Adrenal gland (tissue), 12 donors: ENCODE measurements around the gene KIF2C. TPM values are rescaled to one million over a fixed set of nuclear protein-coding genes. Genes with fewer than 3 reads are reported as not detected.

Experiments used
- DNase-seq, 7 donors: peaks; one replicate each; pipeline ENCODE4 v3.0.0-alpha.2; 2019 to 2020
- H3K27ac ChIP-seq, 5 donors: fragments of 200-600 bp; sonication (generic) in 4 of 5; 1 replicate in 3 of 5; 2 replicates in 2 of 5; pipeline versions ENCODE4 v1.5.1 to v1.8.0; 2016 to 2020; ENCODE audit warnings: mild to moderate bottlenecking in 1 of 5
- H3K27me3 ChIP-seq: fragments of 200-600 bp; 2 replicates; pipeline ENCODE4 v1.8.0; 2021
- H3K36me3 ChIP-seq, 2 donors: fragments of 200-600 bp; replicated peaks in 1 of 2; 1 replicate in 1 of 2; 2 replicates in 1 of 2; pipeline versions ENCODE4 v1.5.1 to v1.8.0; 2018 to 2022
- H3K4me1 ChIP-seq, 2 donors: fragments of 200-600 bp; replicated peaks in 1 of 2; 1 replicate in 1 of 2; 2 replicates in 1 of 2; pipeline versions ENCODE4 v1.5.1 to v1.8.0; 2018 to 2021
- H3K4me3 ChIP-seq, 4 donors: fragments of 200-600 bp; sonication (generic) in 3 of 4; one replicate each; pipeline ENCODE4 v1.5.1; 2016 to 2018
- H3K9me3 ChIP-seq, 3 donors: fragments of 200-600 bp; sonication (generic) in 1 of 3; replicated peaks in 1 of 3; 1 replicate in 2 of 3; 2 replicates in 1 of 3; pipeline versions ENCODE4 v1.5.1 to v1.8.0; 2016 to 2021
- POLR2A ChIP-seq, 2 donors: fragments of 450-650 bp; IDR thresholded peaks; one replicate each; pipeline ENCODE4 v1.6.1; 2017; ENCODE audit warnings: antibody characterized with exemption in 2 of 2, mild to moderate bottlenecking in 2 of 2, moderate library complexity in 1 of 2
- WGBS, 4 donors: extraction: QIAGEN DNeasy Blood & Tissue Kit in 2 of 4; methylation state at CpG; one replicate each; pipeline versions ENCODE4 v1.1.5 to v1.1.7; 2013 to 2017; 5-methylcytosine and 5-hydroxymethylcytosine counted together
- intact Hi-C, 2 donors: fragments of 100-400 bp; cut with DNase I; formaldehyde crosslinking; loops; one replicate each; pipeline versions ENCODE4 v1.14.1 to v1.15.0; 2022 to 2023
- polyA plus RNA-seq, 3 donors: library from polyadenylated mRNA; stranded (reverse); fragments of 200-250 nt in 2 of 3; fragments of 350-450 nt in 1 of 3; fragmentation: Illumina TruSeq in 1 of 3; extraction: RNeasy Lipid Tissue Mini Kit (QIAGEN cat#74804) in 1 of 3; gene quantifications; one replicate each; pipeline ENCODE4 v1.2.3, GENCODE V29; 2013 to 2014
- total RNA-seq, 9 donors: library from RNA; depleted of rRNA in 4 of 9; stranded (reverse); fragments of >200 nt in 4 of 9; fragments of 120-200 nt in 1 of 9; fragmentation: NEBNext Ultra II Directional in 1 of 9; extraction: Animal tissue kit (Norgen Biotek cat#: 25700) in 1 of 9; gene quantifications; one replicate each; pipeline versions ENCODE4 v1.1.0 to v1.2.4, GENCODE V29; 2013 to 2023
- TF ChIP-seq, protein P1 (sequence below), 6 experiments: fragments of 450-650 bp in 4 of 6; fragments of 200-600 bp in 2 of 6; sonication (generic) in 1 of 6; IDR thresholded peaks; 1 replicate in 5 of 6; 2 replicates in 1 of 6; pipeline versions ENCODE4 v1.5.1 to v1.8.0; 2016 to 2021; ENCODE audit warnings: antibody characterized with exemption in 6 of 6, mild to moderate bottlenecking in 2 of 6, moderate library complexity in 1 of 6
- donor health status: healthy with polysubstance abuse.
- donor health status: Bipolar disorder and iron deficiency.
- donor health status: DM: yes; HTN: yes; CAD: no.
- donor health status: DM: no; HTN: no; CAD: no.
- donor health status: DM: no; HTN: no; CAD: no.
- donor health status: DM: yes; HTN: yes; CAD: no.

The KIF2C gene
- total and polyA plus RNA-seq, 12 donors, result 0.26 to 10.4 (median 1.4) TPM

GRCh38 chr1:44799770-44800584 lies 60.3 kb downstream of the KIF2C start, which contains the start of gene PLK3:
TSS of gene PLK3 (plus strand) at chr1:44800377. CDS start at chr1:44800464, 87 bp downstream.
- Histone ChIP-seq H3K27me3 (no peaks in the 10 kb centered on the region), H3K4me3 (peak within 1 kb of the TSS; percentile 45 to 92 (median 54)), H3K4me1 (peaks cover 5 to 26% of the 10 kb centered on the region in 2 donors), H3K9me3 (no peaks in the 10 kb centered on the region), H3K27ac (peak within 1 kb of the TSS; percentile 80 to 97 (median 89)), H3K36me3 (peaks cover 0 to 24% of the 10 kb centered on the region in 2 donors)
- WGBS, 4 donors, result 0% methylated on average over 10 to 79 of the region's 79 CpGs; no CpG with 5 or more reads in 1 of the 4 donors
- DNase-seq, result peak; percentile 98 to 99 (median 99)
- intact Hi-C loops, result loop anchor here (2.0 to 5.0 kb wide), 2 partner anchors 19 to 32 kb away; no protein-coding TSS in a partner anchor
- TF ChIP-seq POLR2A (IDR thresholded peaks at IDR 0.05), result peak; percentile 88 to 98
- TF ChIP-seq, protein P1, sequence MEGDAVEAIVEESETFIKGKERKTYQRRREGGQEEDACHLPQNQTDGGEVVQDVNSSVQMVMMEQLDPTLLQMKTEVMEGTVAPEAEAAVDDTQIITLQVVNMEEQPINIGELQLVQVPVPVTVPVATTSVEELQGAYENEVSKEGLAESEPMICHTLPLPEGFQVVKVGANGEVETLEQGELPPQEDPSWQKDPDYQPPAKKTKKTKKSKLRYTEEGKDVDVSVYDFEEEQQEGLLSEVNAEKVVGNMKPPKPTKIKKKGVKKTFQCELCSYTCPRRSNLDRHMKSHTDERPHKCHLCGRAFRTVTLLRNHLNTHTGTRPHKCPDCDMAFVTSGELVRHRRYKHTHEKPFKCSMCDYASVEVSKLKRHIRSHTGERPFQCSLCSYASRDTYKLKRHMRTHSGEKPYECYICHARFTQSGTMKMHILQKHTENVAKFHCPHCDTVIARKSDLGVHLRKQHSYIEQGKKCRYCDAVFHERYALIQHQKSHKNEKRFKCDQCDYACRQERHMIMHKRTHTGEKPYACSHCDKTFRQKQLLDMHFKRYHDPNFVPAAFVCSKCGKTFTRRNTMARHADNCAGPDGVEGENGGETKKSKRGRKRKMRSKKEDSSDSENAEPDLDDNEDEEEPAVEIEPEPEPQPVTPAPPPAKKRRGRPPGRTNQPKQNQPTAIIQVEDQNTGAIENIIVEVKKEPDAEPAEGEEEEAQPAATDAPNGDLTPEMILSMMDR (IDR thresholded peaks at IDR 0.05), result peak; percentile 81 to 92 (median 90)

DNA sequence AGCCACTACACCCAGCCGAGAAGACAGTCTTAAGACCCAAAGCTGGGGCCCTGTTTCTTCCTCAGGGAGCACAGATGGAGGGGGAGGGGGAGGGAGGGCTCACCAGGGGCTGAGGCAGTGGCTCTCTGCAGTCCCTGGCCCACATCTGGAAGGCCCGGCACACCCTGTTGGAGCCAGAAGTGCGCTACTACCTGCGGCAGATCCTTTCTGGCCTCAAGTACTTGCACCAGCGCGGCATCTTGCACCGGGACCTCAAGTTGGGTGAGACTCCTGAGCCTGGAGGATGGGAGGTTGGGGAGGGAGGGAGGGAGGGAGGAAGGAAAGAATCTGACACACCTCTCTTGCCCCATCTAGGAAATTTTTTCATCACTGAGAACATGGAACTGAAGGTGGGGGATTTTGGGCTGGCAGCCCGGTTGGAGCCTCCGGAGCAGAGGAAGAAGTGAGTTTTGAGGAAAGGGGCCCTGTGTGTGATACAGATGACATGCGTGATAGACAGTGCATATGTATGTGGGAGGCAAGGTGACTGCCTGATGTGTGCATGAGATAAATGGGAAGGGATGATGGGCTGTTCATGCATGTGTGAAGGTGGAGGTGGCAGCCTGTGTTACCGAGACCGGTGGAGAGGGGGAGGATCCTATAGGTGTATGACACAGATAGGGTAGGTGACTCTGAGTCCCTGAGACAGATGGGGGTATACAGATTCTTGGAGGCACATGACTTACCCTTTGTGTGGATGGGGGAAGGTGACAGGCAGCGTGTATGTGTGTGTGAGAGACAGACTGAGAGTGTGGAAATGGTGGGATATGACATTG lies 62.1 kb downstream of the KIF2C start:
- peak in 4 of 7 donors; percentile 34 to 62 (median 42) for DNase-seq
- WGBS, 4 donors, result 66 to 82% (median 70%) methylated on average over 12 to 13 of the region's 13 CpGs
- peaks cover 13 to 35% of the 10 kb centered on the region in 2 donors for H3K4me1 ChIP-seq
- no peaks in the 10 kb centered on the region for H3K27me3 ChIP-seq
- TF ChIP-seq POLR2A (IDR thresholded peaks at IDR 0.05), result no peak
- TF ChIP-seq, protein P1 (IDR thresholded peaks at IDR 0.05), result no peak
- intact Hi-C loops, result loop anchor here in 1 of 2 donors (2.0 kb wide), 1 partner anchor 17 kb away; no protein-coding TSS in a partner anchor
- H3K4me3 ChIP-seq, result peak overlapping the region in 1 of 4 donors; percentile 92
- H3K27ac ChIP-seq, result peak overlapping the region in 2 of 5 donors; percentile 41 to 80
- peaks cover 0 to 40% of the 10 kb centered on the region in 2 donors for H3K36me3 ChIP-seq
- no peaks in the 10 kb centered on the region for H3K9me3 ChIP-seq

DNA sequence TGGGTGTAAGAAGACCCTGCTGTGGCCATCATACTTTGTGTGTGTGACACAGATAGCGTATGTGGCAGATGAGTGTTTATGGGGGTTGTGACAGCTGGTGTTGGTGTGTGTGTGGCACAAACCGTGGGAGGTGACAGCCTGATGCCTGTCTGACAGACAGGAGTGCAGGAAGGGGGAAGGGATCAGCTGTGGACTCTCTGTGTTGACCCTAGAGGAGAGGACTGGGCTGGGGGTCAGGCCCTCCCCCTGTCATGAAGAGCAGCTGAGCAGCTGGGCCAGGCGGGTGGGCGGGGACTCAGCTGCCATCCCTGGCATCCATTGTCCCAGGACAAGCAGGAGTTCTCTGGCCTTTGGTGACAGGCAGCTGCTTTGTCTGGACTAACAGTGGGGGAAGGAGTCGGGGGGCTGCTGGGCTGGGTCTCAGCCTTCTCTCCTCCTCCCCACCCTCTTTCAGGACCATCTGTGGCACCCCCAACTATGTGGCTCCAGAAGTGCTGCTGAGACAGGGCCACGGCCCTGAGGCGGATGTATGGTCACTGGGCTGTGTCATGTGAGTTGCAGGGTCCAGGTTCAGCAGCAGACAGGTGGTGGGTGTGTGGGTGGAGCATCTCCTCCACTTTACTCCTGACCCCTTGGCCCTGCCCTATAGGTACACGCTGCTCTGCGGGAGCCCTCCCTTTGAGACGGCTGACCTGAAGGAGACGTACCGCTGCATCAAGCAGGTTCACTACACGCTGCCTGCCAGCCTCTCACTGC lies 62.8 kb downstream of the KIF2C start:
- 74 to 87% (median 82%) methylated on average over 7 to 13 of the region's 13 CpGs for WGBS, 4 donors
- Histone ChIP-seq H3K27ac (peak overlapping the region in 2 of 5 donors; percentile 41 to 80), H3K36me3 (peaks cover 0 to 40% of the 10 kb centered on the region in 2 donors), H3K4me1 (peaks cover 21 to 43% of the 10 kb centered on the region in 2 donors), H3K27me3 (no peaks in the 10 kb centered on the region), H3K9me3 (no peaks in the 10 kb centered on the region), H3K4me3 (peak overlapping the region in 1 of 4 donors; percentile 92)
- DNase-seq, result peak in 4 of 7 donors; percentile 29 to 58 (median 36)
- intact Hi-C loops, result no loop called here
- TF ChIP-seq, protein P1 (IDR thresholded peaks at IDR 0.05), result no peak
- no peak for TF ChIP-seq POLR2A (IDR thresholded peaks at IDR 0.05)
